GM12878 (cell line): ENCODE results near the gene GAB3.
"Not testable (repeated sequence)": the region's sequence is repeated elsewhere in the genome, so short reads cannot be mapped to it uniquely, and the experiment has no call there.

Source experiments
- BRCA1 ChIP-seq: IDR thresholded peaks from 2 replicates; pipeline ENCODE4 v1.6.1; 2011; ENCODE audit warnings: low read depth, low read length, improper control_type of control experiment
- CHD1 ChIP-seq: IDR thresholded peaks from 2 replicates; pipeline ENCODE4 v1.6.1; 2012; ENCODE audit warnings: low read depth, low read length, improper control_type of control experiment
- CREB1 ChIP-seq: IDR thresholded peaks from 2 replicates; pipeline ENCODE4 v1.6.1; 2012; ENCODE audit warnings: low read depth, mild to moderate bottlenecking, inconsistent platforms
- EGR1 ChIP-seq, 2 experiments: IDR thresholded peaks; 1 replicate in 1 of 2; 2 replicates in 1 of 2; pipeline ENCODE4 v1.6.1; 2011 to 2012; ENCODE audit warnings: low read depth in 2 of 2, low read length in 2 of 2, borderline replicate concordance in 1 of 2, mild to moderate bottlenecking in 1 of 2, moderate library complexity in 1 of 2
- HCFC1 ChIP-seq: fragments of 150-350 bp; IDR thresholded peaks from 2 replicates; pipeline ENCODE4 v1.6.1; 2014; ENCODE audit warnings: low read length
- MXI1 ChIP-seq: fragments of 150-350 bp; IDR thresholded peaks from 2 replicates; pipeline ENCODE4 v1.6.1; 2011; ENCODE audit warnings: low read depth, mild to moderate bottlenecking, inconsistent platforms, low read length, improper control_type of control experiment
- NKRF ChIP-seq: fragments of 450-650 bp; conservative IDR thresholded peaks from 2 replicates; pipeline ENCODE4 v1.6.1; 2017; ENCODE audit warnings: mild to moderate bottlenecking, moderate library complexity
- POLR2A ChIP-seq: IDR thresholded peaks from 2 replicates; pipeline ENCODE4 v1.6.1; 2011; ENCODE audit warnings: low read depth, mild to moderate bottlenecking, low read length
- REST ChIP-seq: IDR thresholded peaks from 2 replicates; pipeline ENCODE4 v1.6.1; 2012; ENCODE audit warnings: mild to moderate bottlenecking, low read depth, low read length
- TARDBP ChIP-seq: IDR thresholded peaks from 2 replicates; pipeline ENCODE4 v1.6.1; 2016; ENCODE audit warnings: borderline replicate concordance
- YY1 ChIP-seq: IDR thresholded peaks from 2 replicates; pipeline ENCODE4 v1.6.1; 2011; ENCODE audit warnings: low read depth, mild to moderate bottlenecking, low read length
- ZNF274 ChIP-seq: IDR thresholded peaks from one replicate; pipeline ENCODE4 v1.8.0; 2011; ENCODE audit not compliant: insufficient read length, insufficient read depth

GRCh38 chrX:154645745-154646378 is 105.0 kb downstream of the GAB3 start:
- TF ChIP-seq CREB1; CHD1; HCFC1; BRCA1; TARDBP; POLR2A; EGR1 (IDR thresholded peaks at IDR 0.05; ENCODE audit: borderline replicate concordance in 1 of 2, low read depth in 2 of 2, low read length in 2 of 2); ZNF274; REST; MXI1; YY1; NKRF: not testable (repeated sequence)
